Esophagus muscularis mucosa (tissue), 4 donors: ENCODE measurements around the gene SETD7. TPM values are rescaled to one million over a fixed set of nuclear protein-coding genes. Genes with fewer than 3 reads are reported as not detected.
"Not testable (repeated sequence)": the region's sequence is repeated elsewhere in the genome, so short reads cannot be mapped to it uniquely, and the experiment has no call there.

Source experiments
- DNase-seq: peaks from one replicate; pipeline ENCODE4 v3.0.0-alpha.2; 2017; ENCODE audit errors: extremely low spot score
- H3K27ac ChIP-seq, 4 donors: fragments of 200-600 bp; sonication (generic); replicated peaks in 1 of 4; 1 replicate in 3 of 4; 2 replicates in 1 of 4; pipeline ENCODE4 v1.5.1; 2016 to 2019; ENCODE audit warnings: mild to moderate bottlenecking in 1 of 4
- H3K27me3 ChIP-seq, 4 donors: fragments of 200-600 bp; sonication (generic); one replicate each; pipeline versions ENCODE4 v1.5.1 to v1.6.0; 2016 to 2019
- H3K36me3 ChIP-seq, 4 donors: fragments of 200-600 bp; sonication (generic); one replicate each; pipeline ENCODE4 v1.5.1; 2016 to 2019
- H3K4me1 ChIP-seq, 4 donors: fragments of 200-600 bp; sonication (generic); one replicate each; pipeline ENCODE4 v1.5.1; 2016 to 2019
- H3K4me3 ChIP-seq, 4 donors: fragments of 200-600 bp; sonication (generic); 1 replicate in 2 of 4; 2 replicates in 2 of 4; pipeline ENCODE4 v1.5.1; 2016 to 2019; ENCODE audit warnings: mild to moderate bottlenecking in 4 of 4, moderate library complexity in 1 of 4
- H3K9me3 ChIP-seq, 4 donors: fragments of 200-600 bp; sonication (generic); 1 replicate in 3 of 4; 2 replicates in 1 of 4; pipeline ENCODE4 v1.5.1; 2016 to 2019
- EP300 ChIP-seq: sonication (generic); formaldehyde crosslinking; IDR thresholded peaks from one replicate; pipeline ENCODE4 v1.6.1; 2017; ENCODE audit warnings: antibody characterized with exemption
- POLR2A ChIP-seq: fragments of 450-650 bp; IDR thresholded peaks from one replicate; pipeline ENCODE4 v1.6.1; 2017; ENCODE audit warnings: antibody characterized with exemption, moderate library complexity, mild to moderate bottlenecking, low read depth
- POLR2AphosphoS5 ChIP-seq, 2 donors: sonication (generic); formaldehyde crosslinking; IDR thresholded peaks; one replicate each; pipeline ENCODE4 v1.6.1; 2017; ENCODE audit warnings: antibody characterized with exemption in 2 of 2
- WGBS: methylation state at CpG from one replicate; pipeline ENCODE4 v1.1.5; 2018; 5-methylcytosine and 5-hydroxymethylcytosine counted together
- intact Hi-C: fragments of 100-400 bp; cut with DNase I; formaldehyde crosslinking; loops from one replicate; pipeline ENCODE4 v1.15.1; 2023
- total RNA-seq, 4 donors: library from RNA; depleted of rRNA; stranded (reverse); fragments of >200 nt; gene quantifications; one replicate each; pipeline versions ENCODE4 v1.1.0 to v1.2.1, GENCODE V29; 2016
- TF ChIP-seq, protein P1 (sequence below), 3 experiments: fragments of 200-600 bp in 2 of 3; fragments of 450-650 bp in 1 of 3; sonication (generic) in 2 of 3; IDR thresholded peaks; one replicate each; pipeline ENCODE4 v1.5.1; 2017 to 2019; ENCODE audit warnings: antibody characterized with exemption in 3 of 3, mild to moderate bottlenecking in 2 of 3, moderate library complexity in 1 of 3

The SETD7 gene
- total RNA-seq, 4 donors from 2014 or later, result 54.4 to 96.0 (median 63.9) TPM

DNA sequence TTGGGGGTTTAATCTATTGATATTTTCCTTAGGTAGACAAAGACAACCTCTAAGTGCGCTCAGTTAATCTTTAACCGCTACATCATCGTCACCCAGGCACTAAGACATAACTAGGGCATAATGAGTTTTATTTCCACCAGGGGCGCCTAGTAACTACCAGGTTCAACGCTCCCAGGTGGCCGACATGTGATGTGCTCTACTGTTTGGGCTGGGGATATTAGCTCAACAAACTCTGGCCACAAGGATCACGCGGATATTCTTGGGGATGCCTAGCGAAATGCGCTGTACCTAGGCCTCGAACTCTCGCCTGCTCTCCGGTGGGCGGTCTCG lies 103.0 kb downstream of the SETD7 start:
- no peaks in the 10 kb centered on the region for H3K9me3 ChIP-seq
- H3K27ac ChIP-seq, result peak overlapping the region; percentile 92 to 99 (median 96)
- no peaks in the 10 kb centered on the region for H3K36me3 ChIP-seq
- intact Hi-C loops, result loop anchor here (10.0 kb wide), 2 partner anchors 278 to 368 kb away; partner anchors contain the start of gene ELF2
- 2% methylated on average over 15 of the region's 15 CpGs for WGBS
- H3K27me3 ChIP-seq, result no peaks in the 10 kb centered on the region
- DNase-seq, result no peak
- TF ChIP-seq, protein P1, sequence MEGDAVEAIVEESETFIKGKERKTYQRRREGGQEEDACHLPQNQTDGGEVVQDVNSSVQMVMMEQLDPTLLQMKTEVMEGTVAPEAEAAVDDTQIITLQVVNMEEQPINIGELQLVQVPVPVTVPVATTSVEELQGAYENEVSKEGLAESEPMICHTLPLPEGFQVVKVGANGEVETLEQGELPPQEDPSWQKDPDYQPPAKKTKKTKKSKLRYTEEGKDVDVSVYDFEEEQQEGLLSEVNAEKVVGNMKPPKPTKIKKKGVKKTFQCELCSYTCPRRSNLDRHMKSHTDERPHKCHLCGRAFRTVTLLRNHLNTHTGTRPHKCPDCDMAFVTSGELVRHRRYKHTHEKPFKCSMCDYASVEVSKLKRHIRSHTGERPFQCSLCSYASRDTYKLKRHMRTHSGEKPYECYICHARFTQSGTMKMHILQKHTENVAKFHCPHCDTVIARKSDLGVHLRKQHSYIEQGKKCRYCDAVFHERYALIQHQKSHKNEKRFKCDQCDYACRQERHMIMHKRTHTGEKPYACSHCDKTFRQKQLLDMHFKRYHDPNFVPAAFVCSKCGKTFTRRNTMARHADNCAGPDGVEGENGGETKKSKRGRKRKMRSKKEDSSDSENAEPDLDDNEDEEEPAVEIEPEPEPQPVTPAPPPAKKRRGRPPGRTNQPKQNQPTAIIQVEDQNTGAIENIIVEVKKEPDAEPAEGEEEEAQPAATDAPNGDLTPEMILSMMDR (IDR thresholded peaks at IDR 0.05), result peak; percentile 12 to 48 (median 17)
- TF ChIP-seq POLR2AphosphoS5 (IDR thresholded peaks at IDR 0.05), result no peak
- peak overlapping the region; percentile 76 to 93 (median 81) for H3K4me3 ChIP-seq
- peaks cover 36 to 45% (median 44%) of the 10 kb centered on the region in 4 donors for H3K4me1 ChIP-seq

DNA sequence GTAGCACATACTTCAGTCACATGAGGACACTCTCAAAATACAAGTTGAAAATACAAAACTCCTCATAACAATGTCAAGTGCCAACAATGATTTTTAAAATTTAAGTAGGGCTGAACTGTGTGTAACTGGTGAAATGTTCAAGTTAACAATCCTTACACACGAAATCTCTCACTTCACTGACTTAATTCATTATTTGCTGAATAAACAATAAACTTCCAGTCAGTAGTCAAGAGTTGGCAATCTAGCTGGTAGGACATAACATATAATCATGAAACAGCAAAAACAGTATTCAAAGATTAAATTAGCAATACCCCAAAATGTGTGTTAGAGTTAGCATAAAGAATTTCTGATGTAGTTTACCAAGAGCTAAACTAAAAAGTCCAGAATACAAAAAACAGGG lies 104.0 kb downstream of the SETD7 start:
- intact Hi-C loops, result loop anchor here (10.0 kb wide), 2 partner anchors 277 to 367 kb away; partner anchors contain the start of gene ELF2

DNA sequence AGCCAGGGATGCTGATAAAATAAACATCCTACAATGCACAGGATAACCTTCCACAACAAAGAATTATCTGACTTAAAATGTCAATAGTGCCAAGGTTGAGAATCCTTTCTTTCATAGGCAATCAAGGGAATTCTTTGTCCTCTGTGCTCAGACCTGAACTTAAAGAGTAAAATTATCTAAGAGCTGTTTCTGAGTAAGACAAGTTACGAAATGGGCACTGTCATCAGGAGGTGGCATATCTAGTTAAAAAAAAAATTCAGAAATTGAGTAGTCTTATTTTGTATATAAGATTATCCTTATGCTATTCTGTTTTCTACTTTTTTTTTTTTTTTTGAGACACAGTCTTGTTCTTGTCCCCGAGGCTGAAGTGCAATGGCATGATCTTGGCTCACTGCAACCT lies 105.4 kb downstream of the SETD7 start:
- Histone ChIP-seq H3K27me3 (no peaks in the 10 kb centered on the region), H3K9me3 (no peaks in the 10 kb centered on the region), H3K36me3 (no peaks in the 10 kb centered on the region), H3K27ac (no peak overlapping the region), H3K4me1 (peaks cover 18 to 22% (median 21%) of the 10 kb centered on the region in 4 donors), H3K4me3 (no peak overlapping the region)
- intact Hi-C loops, result loop anchor here (10.0 kb wide), 2 partner anchors 276 to 366 kb away; partner anchors contain the start of gene ELF2
- TF ChIP-seq POLR2A (no peak), EP300 (no peak), POLR2AphosphoS5 (IDR thresholded peaks at IDR 0.05) (no peak)
- TF ChIP-seq, protein P1 (IDR thresholded peaks at IDR 0.05), result no peak
- 98% methylated on average over 2 of the region's 2 CpGs for WGBS
- DNase-seq, result no peak

More for the DNA sequence above, 104.0 kb downstream of the SETD7 start:
- Histone ChIP-seq H3K27ac (no peak overlapping the region), H3K27me3 (no peaks in the 10 kb centered on the region), H3K4me3 (no peak overlapping the region), H3K4me1 (peaks cover 31 to 36% (median 35%) of the 10 kb centered on the region in 4 donors), H3K9me3 (no peaks in the 10 kb centered on the region), H3K36me3 (no peaks in the 10 kb centered on the region)
- DNase-seq, result no peak
- WGBS, result 76% methylated on average over 1 of the region's 1 CpG
- TF ChIP-seq POLR2AphosphoS5 (IDR thresholded peaks at IDR 0.05), result no peak
- TF ChIP-seq EP300, result no peak
- TF ChIP-seq POLR2A, result no peak
- TF ChIP-seq, protein P1 (IDR thresholded peaks at IDR 0.05), result no peak

DNA sequence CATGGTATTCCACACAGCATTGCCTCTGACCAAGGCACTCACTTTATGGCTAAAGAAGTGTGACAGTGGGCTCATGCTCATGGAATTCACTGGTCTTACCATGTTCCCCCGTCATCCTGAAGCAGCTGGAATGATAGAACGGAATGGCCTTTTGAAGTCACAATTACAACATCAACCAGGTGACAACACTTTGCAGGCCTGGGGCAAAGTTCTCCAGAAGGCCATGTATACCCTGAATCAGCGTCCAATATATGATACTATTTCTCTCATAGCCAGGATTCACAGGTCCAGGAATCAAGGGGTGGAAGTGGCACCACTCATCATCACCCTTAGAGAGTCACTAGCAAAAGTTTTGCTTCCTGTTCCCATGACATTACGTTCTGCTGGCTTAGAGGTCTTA lies 108.9 kb downstream of the SETD7 start:
- WGBS, result 87% methylated on average over 4 of the region's 4 CpGs
- DNase-seq, H3K4me3 ChIP-seq, intact Hi-C loops, H3K27ac ChIP-seq, H3K27me3 ChIP-seq, H3K4me1 ChIP-seq, H3K36me3 ChIP-seq, H3K9me3 ChIP-seq: not testable (repeated sequence)

Other genes starting within 250 kb of the SETD7 start
- 10 to 100 TPM; 10.8 to 16.1 (median 14.8) TPM for gene RAB33B, start 102.1 kb downstream of the SETD7 start, total RNA-seq
- 10 to 100 TPM; 28.7 to 39.7 (median 34.2) TPM for gene MGST2, start 109.6 kb upstream of the SETD7 start, total RNA-seq